IMR-90 (cell line): ENCODE measurements around the gene ZMYM1. TPM values are rescaled to one million over a fixed set of nuclear protein-coding genes. Genes with fewer than 3 reads are reported as not detected.

Experiments used
- ATAC-seq: fragments of 200-7000 bp; cut with Tn5 transposase; 2 replicates; pipeline ENCODE4 v1.9.1; 2020; ENCODE audit warnings: low read depth, mild to moderate bottlenecking, moderate library complexity
- BruUV-seq: library from RNA; stranded (reverse); fragments of 400-500 nt; replicated peaks from 2 replicates; lab custom pipeline; 2021; lab: Mats Ljungman, UMichigan
- CTCF ChIA-PET: fragments of 300-600 bp; formaldehyde crosslinking; extraction: SDS; loops from one replicate; lab custom pipeline; 2021; ENCODE audit warnings: antibody characterized with exemption; lab: Yijun Ruan, JAX
- POLR2A ChIA-PET: fragments of 300-600 bp; sonication (Branson Sonifier 250); formaldehyde crosslinking; loops from one replicate; lab custom pipeline; 2022; ENCODE audit warnings: antibody characterized with exemption; ENCODE audit not compliant: unreplicated experiment; lab: Charles Lee
- DNase-seq: peaks from one replicate; pipeline ENCODE4 v3.0.0; 2013
- H2AFZ ChIP-seq: replicated peaks from 2 replicates; pipeline ENCODE3; 2013; ENCODE audit warnings: low read length, mild to moderate bottlenecking; ENCODE audit not compliant: poor library complexity
- H2AK5ac ChIP-seq: 2 replicates; pipeline ENCODE4 v1.6.1; 2013; ENCODE audit warnings: low read depth, low read length, inconsistent platforms
- H2AK9ac ChIP-seq: replicated peaks from 2 replicates; pipeline ENCODE3; 2013; ENCODE audit warnings: mild to moderate bottlenecking, low read depth, low read length, moderate library complexity; ENCODE audit not compliant: poor library complexity
- H2BK120ac ChIP-seq: 2 replicates; pipeline ENCODE4 v1.6.1; 2013; ENCODE audit warnings: low read depth, low read length, inconsistent platforms
- H2BK15ac ChIP-seq: 3 replicates; pipeline ENCODE4 v1.6.1; 2013; ENCODE audit warnings: low read depth, low read length, inconsistent platforms
- H2BK20ac ChIP-seq: 2 replicates; pipeline ENCODE4 v1.6.1; 2013; ENCODE audit warnings: low read depth, mild to moderate bottlenecking, inconsistent platforms, low read length, moderate library complexity
- H2BK5ac ChIP-seq: 2 replicates; pipeline ENCODE4 v1.6.1; 2013; ENCODE audit warnings: mild to moderate bottlenecking, low read depth, low read length, inconsistent platforms; ENCODE audit not compliant: poor library complexity, severe bottlenecking
- H3K14ac ChIP-seq: replicated peaks from 2 replicates; pipeline ENCODE4 v1.6.1; 2013; ENCODE audit warnings: low read depth, low read length, inconsistent platforms
- H3K18ac ChIP-seq: 2 replicates; pipeline ENCODE4 v1.6.1; 2013; ENCODE audit warnings: low read depth, low read length, control low read depth
- H3K23ac ChIP-seq: 2 replicates; pipeline ENCODE4 v1.6.1; 2013; ENCODE audit warnings: low read depth, low read length, inconsistent platforms
- H3K27ac ChIP-seq: 2 replicates; pipeline ENCODE4 v1.5.1; 2013; ENCODE audit warnings: mild to moderate bottlenecking, control low read depth, low read length; ENCODE audit not compliant: insufficient read depth
- H3K27me3 ChIP-seq: 2 replicates; pipeline ENCODE4 v1.6.1; 2013; ENCODE audit warnings: low read length; ENCODE audit not compliant: control insufficient read depth, insufficient read depth
- H3K36me3 ChIP-seq: 2 replicates; pipeline ENCODE4 v1.6.1; 2013; ENCODE audit warnings: low read length, mixed read lengths; ENCODE audit not compliant: control insufficient read depth, insufficient read depth
- H3K4ac ChIP-seq: 2 replicates; pipeline ENCODE4 v1.6.1; 2013; ENCODE audit warnings: low read depth, low read length, inconsistent platforms
- H3K4me1 ChIP-seq: 2 replicates; pipeline ENCODE4 v1.6.1; 2013; ENCODE audit warnings: low read length, mixed read lengths; ENCODE audit not compliant: control insufficient read depth, insufficient read depth
- H3K4me2 ChIP-seq: 2 replicates; pipeline ENCODE4 v1.6.1; 2013; ENCODE audit warnings: low read depth, mild to moderate bottlenecking, control low read depth, low read length, moderate library complexity
- H3K4me3 ChIP-seq: 2 replicates; pipeline ENCODE4 v1.5.1; 2013; ENCODE audit warnings: low read depth, mild to moderate bottlenecking, control low read depth, low read length, moderate library complexity; ENCODE audit not compliant: insufficient read depth
- H3K56ac ChIP-seq: 2 replicates; pipeline ENCODE4 v1.6.1; 2013; ENCODE audit warnings: low read length, inconsistent platforms; ENCODE audit not compliant: insufficient read depth; ENCODE audit errors: extremely low read depth
- H3K79me1 ChIP-seq, 2 experiments: 2 replicates each; pipeline ENCODE4 v1.6.1; 2013; ENCODE audit warnings: low read length in 2 of 2, inconsistent platforms in 1 of 2, low read depth in 1 of 2
- H3K9ac ChIP-seq: 2 replicates; pipeline ENCODE4 v1.6.1; 2013; ENCODE audit warnings: low read depth, low read length, control low read depth
- H3K9me1 ChIP-seq: 2 replicates; pipeline ENCODE4 v1.6.1; 2013; ENCODE audit warnings: low read length, inconsistent platforms; ENCODE audit not compliant: insufficient read depth
- H3K9me3 ChIP-seq: 2 replicates; pipeline ENCODE4 v1.6.1; 2013; ENCODE audit warnings: low read length; ENCODE audit not compliant: control insufficient read depth, insufficient read depth
- H4K20me1 ChIP-seq: 2 replicates; pipeline ENCODE4 v1.6.1; 2013; ENCODE audit warnings: low read length, inconsistent platforms; ENCODE audit not compliant: insufficient read depth
- H4K5ac ChIP-seq: 2 replicates; pipeline ENCODE4 v1.6.1; 2013; ENCODE audit warnings: mild to moderate bottlenecking, low read depth, low read length, control low read depth
- H4K8ac ChIP-seq, 2 experiments: 2 replicates each; pipeline ENCODE4 v1.6.1; 2013; ENCODE audit warnings: low read depth in 2 of 2, low read length in 2 of 2, control low read depth in 1 of 2, inconsistent platforms in 1 of 2
- H4K91ac ChIP-seq: 2 replicates; pipeline ENCODE4 v1.6.1; 2013; ENCODE audit warnings: low read depth, low read length, inconsistent platforms; ENCODE audit not compliant: insufficient read depth
- CEBPB ChIP-seq: IDR thresholded peaks from 2 replicates; pipeline ENCODE4 v1.6.1; 2012; ENCODE audit warnings: low read depth, low read length, improper control_type of control experiment
- CHD1 ChIP-seq: IDR thresholded peaks from 2 replicates; pipeline ENCODE4 v1.6.1; 2012; ENCODE audit warnings: low read depth, low read length, improper control_type of control experiment
- FOS ChIP-seq: fragments of 150-350 bp; IDR thresholded peaks from 2 replicates; pipeline ENCODE4 v1.6.1; 2016; ENCODE audit warnings: low read depth, low read length
- MAFK ChIP-seq: IDR thresholded peaks from 2 replicates; pipeline ENCODE4 v1.6.1; 2012; ENCODE audit warnings: low read depth, low read length, improper control_type of control experiment
- MAZ ChIP-seq: IDR thresholded peaks from 2 replicates; pipeline ENCODE4 v1.6.1; 2012; ENCODE audit warnings: low read depth, mild to moderate bottlenecking, low read length, improper control_type of control experiment, moderate library complexity, borderline replicate concordance
- MXI1 ChIP-seq: IDR thresholded peaks from 2 replicates; pipeline ENCODE4 v1.6.1; 2012; ENCODE audit warnings: low read depth, mild to moderate bottlenecking, low read length, moderate library complexity, borderline replicate concordance
- NFE2L2 ChIP-seq: fragments of 150-350 bp; IDR thresholded peaks from 2 replicates; pipeline ENCODE4 v1.6.1; 2016; ENCODE audit warnings: low read depth, mild to moderate bottlenecking, low read length
- RAD21 ChIP-seq: IDR thresholded peaks from 2 replicates; pipeline ENCODE4 v1.6.1; 2012; ENCODE audit warnings: low read length, improper control_type of control experiment
- RCOR1 ChIP-seq: IDR thresholded peaks from 2 replicates; pipeline ENCODE4 v1.6.1; 2012; ENCODE audit warnings: mild to moderate bottlenecking, low read length, improper control_type of control experiment; ENCODE audit not compliant: insufficient replicate concordance
- RFX5 ChIP-seq: IDR thresholded peaks from 2 replicates; pipeline ENCODE4 v1.8.0; 2012; ENCODE audit warnings: low read depth, mild to moderate bottlenecking, low read length, moderate library complexity
- SMC3 ChIP-seq: fragments of 150-350 bp; IDR thresholded peaks from 2 replicates; pipeline ENCODE4 v1.6.1; 2016; ENCODE audit warnings: low read depth, mild to moderate bottlenecking, antibody characterized with exemption, low read length, moderate library complexity
- WGBS, 2 experiments: methylation state at CpG; one replicate each; pipeline versions ENCODE4 v1.1.5 to v1.1.7; 2013; ENCODE audit warnings: missing lambda C conversion rate in 2 of 2; ENCODE audit not compliant: insufficient read length in 1 of 2; ENCODE audit errors: extremely low coverage in 2 of 2; 5-methylcytosine and 5-hydroxymethylcytosine counted together
- dilution Hi-C: fragments of 300-500 bp; cut with HindIII; formaldehyde crosslinking; loops from one replicate; pipeline ENCODE4 v1.14.3; 2018; ENCODE audit warnings: low sequenced_read_pairs; ENCODE audit not compliant: unreplicated experiment
- in situ Hi-C: fragments of 300-500 bp; cut with MboI; formaldehyde crosslinking; loops from 3 replicates; pipeline ENCODE4 v1.14.3; 2019; ENCODE audit warnings: low sequenced_read_pairs, inconsistent platforms, mixed read lengths
- intact Hi-C: fragments of 100-400 bp; cut with micrococcal nuclease; formaldehyde crosslinking; loops from 2 replicates; pipeline ENCODE4 v1.10.0; 2022
- polyA plus RNA-seq, 3 experiments: library from polyadenylated mRNA; depleted of rRNA; stranded (reverse); fragments of >200 nt; gene quantifications; 2 replicates each; pipeline ENCODE4 v1.2.3, GENCODE V29; 2012; ENCODE audit warnings: low replicate concordance in 1 of 3
- total RNA-seq: library from RNA; depleted of rRNA; stranded (reverse); fragments of >200 nt; gene quantifications from 2 replicates; pipeline ENCODE4 v1.2.3, GENCODE V29; 2012
- TF ChIP-seq, protein P1 (sequence below): fragments of 150-350 bp; IDR thresholded peaks from 2 replicates; pipeline ENCODE4 v1.6.1; 2017; ENCODE audit warnings: mild to moderate bottlenecking, antibody characterized with exemption, low read length, low read depth
- TF ChIP-seq, protein P2 (sequence below): conservative IDR thresholded peaks from 2 replicates; pipeline ENCODE4 v1.5.1; 2012; ENCODE audit warnings: mild to moderate bottlenecking, low read depth, low read length, improper control_type of control experiment

ZMYM1 gene
- total and polyA plus RNA-seq, 2 of the 4 experiments (the other 2 are of a cell fraction), result 7.2 to 33.9 TPM

DNA sequence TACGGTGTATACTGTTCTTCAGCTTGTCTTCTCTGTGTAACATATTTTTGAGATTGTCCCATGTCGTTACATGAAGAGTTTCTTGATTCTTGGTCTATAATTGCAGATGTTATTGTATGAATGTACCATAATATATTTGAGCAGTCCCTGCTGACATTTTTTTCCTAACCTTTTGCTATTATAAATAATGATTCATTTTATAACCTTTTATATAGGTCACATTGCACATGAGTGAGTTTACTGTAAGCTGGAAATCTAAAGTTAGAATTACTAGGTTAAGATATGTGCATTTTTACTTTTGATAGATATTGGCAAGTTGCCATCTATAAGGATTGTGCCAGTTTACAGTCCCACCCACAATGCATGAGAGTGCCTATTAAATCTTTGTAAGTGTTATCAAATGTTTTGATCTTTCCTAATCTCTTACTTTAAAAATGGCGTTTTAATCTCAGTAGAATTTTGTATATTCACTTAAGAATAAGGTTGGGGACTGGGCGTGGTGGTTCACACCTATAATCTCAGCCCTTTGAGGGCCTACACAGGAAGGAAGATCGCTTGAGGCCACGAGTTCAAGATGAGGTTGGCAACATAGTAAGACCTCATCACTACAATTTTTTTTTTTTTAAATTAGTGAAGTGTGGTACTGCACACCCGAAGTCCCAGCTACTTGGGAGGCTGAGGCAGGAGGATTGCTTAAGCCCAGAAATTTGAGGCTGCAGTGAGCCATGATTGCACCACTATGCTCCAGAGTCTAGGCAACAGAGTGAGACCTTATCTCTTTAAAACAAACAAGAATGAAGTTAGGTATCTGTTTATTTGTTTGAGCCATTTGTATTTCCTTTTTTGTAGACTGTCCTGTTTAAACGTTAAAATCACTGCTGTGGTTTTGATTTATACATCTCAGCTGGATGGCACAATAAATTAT, 36.5 kb downstream of the ZMYM1 start:
- in situ Hi-C loops (no loop called here), intact Hi-C loops (no loop called here), dilution Hi-C loops (no loop called here)
- Histone ChIP-seq H2BK5ac (no peak overlapping the region), H3K79me1 (no peaks in the 10 kb centered on the region), H3K27ac (no peak overlapping the region), H4K91ac (no peak overlapping the region), H3K14ac (no peak overlapping the region), H2AK9ac (no peak overlapping the region), H3K23ac (no peak overlapping the region), H3K18ac (no peak overlapping the region), H3K56ac (no peak overlapping the region), H2BK120ac (no peak overlapping the region), H3K9ac (no peak overlapping the region), H2BK15ac (no peak overlapping the region), H3K27me3 (no peaks in the 10 kb centered on the region), H3K4me2 (no peak overlapping the region), H2AFZ (no peak overlapping the region), H4K5ac (no peak overlapping the region), H3K9me1 (0 out of 2 replicates have a peak, but pooled peaks cover 2% of the 10 kb centered on the region), H3K4ac (no peak overlapping the region), H4K8ac (no peak overlapping the region), H3K36me3 (peaks cover 4% of the 10 kb centered on the region), H2AK5ac (no peak overlapping the region), H3K9me3 (no peaks in the 10 kb centered on the region), H3K4me3 (no peak overlapping the region), H2BK20ac (no peak overlapping the region), H3K4me1 (peaks cover 2% of the 10 kb centered on the region), H4K20me1 (no peaks in the 10 kb centered on the region)
- no peak for ATAC-seq
- BruUV-seq, result no TSS peak
- WGBS, 2 experiments, result no CpG with 5 or more reads among the region's 8 CpGs
- peak; percentile 32 for DNase-seq
- POLR2A ChIA-PET, result no interaction called here
- CTCF ChIA-PET, result no interaction called here
- TF ChIP-seq NFE2L2, result no peak
- no peak for TF ChIP-seq MXI1
- TF ChIP-seq CEBPB, result no peak
- no peak for TF ChIP-seq FOS
- TF ChIP-seq, protein P1, sequence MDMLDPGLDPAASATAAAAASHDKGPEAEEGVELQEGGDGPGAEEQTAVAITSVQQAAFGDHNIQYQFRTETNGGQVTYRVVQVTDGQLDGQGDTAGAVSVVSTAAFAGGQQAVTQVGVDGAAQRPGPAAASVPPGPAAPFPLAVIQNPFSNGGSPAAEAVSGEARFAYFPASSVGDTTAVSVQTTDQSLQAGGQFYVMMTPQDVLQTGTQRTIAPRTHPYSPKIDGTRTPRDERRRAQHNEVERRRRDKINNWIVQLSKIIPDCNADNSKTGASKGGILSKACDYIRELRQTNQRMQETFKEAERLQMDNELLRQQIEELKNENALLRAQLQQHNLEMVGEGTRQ, result no peak
- no peak for TF ChIP-seq RFX5
- no peak for TF ChIP-seq MAZ
- no peak for TF ChIP-seq CHD1
- no peak for TF ChIP-seq RCOR1
- no peak for TF ChIP-seq MAFK
- TF ChIP-seq, protein P2, sequence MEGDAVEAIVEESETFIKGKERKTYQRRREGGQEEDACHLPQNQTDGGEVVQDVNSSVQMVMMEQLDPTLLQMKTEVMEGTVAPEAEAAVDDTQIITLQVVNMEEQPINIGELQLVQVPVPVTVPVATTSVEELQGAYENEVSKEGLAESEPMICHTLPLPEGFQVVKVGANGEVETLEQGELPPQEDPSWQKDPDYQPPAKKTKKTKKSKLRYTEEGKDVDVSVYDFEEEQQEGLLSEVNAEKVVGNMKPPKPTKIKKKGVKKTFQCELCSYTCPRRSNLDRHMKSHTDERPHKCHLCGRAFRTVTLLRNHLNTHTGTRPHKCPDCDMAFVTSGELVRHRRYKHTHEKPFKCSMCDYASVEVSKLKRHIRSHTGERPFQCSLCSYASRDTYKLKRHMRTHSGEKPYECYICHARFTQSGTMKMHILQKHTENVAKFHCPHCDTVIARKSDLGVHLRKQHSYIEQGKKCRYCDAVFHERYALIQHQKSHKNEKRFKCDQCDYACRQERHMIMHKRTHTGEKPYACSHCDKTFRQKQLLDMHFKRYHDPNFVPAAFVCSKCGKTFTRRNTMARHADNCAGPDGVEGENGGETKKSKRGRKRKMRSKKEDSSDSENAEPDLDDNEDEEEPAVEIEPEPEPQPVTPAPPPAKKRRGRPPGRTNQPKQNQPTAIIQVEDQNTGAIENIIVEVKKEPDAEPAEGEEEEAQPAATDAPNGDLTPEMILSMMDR, result no peak
- TF ChIP-seq RAD21, result no peak
- no peak for TF ChIP-seq SMC3
